ENCODE results near the gene FITM2. TPM values are rescaled to one million over a fixed set of nuclear protein-coding genes. Genes with fewer than 3 reads are reported as not detected.

FITM2 gene
- total RNA-seq, 1 donor from 2014 or later = 8.2 TPM

DNA sequence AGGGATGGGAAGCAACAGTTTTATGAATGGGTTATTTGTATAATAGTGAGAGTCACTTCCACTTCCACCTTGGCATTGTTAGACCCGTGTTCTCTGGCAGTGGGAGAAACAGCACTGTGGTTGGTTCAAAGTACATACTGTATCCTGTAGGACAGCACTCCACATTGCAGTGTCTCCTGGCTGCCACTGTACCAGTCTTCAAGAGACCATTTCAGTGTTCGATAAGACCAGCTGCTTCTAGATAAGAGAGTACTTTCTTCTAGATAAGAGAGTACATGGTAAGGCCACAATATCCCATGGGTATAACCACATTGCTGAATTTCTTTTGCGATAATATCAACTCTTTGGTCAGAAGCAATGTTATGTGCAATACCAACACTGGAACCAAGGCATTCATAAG is 28.8 kb downstream of the FITM2 start:
- DNase-seq (ENCODE audit: low read depth, low spot score) = no peak

DNA sequence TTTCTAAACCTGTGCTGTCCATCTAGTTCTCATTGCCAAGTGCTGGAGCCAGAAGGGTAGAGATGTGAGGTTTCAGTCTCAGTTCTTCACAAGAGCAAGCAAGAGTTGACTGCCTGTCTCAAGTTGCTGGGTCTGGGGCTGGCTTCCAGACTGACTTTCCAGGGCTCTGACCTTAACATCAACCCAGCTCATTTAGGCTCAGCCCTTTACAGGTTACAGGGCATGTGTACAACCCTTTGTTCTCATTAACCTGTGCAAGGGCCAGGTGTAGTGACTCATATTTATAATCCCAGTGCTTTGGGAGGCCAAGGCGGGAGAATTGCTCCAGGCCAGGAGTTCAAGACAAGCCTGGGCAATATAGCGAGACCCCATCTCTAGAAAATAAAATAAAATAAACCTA is 30.6 kb downstream of the FITM2 start:
- DNase-seq (ENCODE audit: low read depth, low spot score) = no peak

DNA sequence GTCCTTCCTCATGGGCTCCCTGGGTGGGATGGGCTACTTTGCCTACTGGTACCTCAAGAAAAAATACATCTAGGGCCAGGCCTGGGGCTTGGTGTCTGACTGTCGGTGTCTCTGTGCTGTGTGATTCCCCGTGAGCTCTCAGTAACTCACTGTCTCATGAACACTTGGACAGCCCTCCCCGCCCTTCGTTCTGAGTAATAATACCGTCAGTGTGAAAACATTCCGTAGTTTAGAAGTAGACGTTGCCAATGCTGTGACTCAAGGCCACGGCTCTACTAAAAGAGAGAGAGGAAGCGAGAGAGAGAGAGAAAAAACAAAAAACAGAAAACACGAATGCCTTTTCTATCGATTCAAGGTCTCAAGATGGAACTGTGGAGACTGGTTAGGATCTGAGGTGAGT is 31.8 kb downstream of the FITM2 start:
- DNase-seq (ENCODE audit: low read depth, low spot score) = no peak

DNA sequence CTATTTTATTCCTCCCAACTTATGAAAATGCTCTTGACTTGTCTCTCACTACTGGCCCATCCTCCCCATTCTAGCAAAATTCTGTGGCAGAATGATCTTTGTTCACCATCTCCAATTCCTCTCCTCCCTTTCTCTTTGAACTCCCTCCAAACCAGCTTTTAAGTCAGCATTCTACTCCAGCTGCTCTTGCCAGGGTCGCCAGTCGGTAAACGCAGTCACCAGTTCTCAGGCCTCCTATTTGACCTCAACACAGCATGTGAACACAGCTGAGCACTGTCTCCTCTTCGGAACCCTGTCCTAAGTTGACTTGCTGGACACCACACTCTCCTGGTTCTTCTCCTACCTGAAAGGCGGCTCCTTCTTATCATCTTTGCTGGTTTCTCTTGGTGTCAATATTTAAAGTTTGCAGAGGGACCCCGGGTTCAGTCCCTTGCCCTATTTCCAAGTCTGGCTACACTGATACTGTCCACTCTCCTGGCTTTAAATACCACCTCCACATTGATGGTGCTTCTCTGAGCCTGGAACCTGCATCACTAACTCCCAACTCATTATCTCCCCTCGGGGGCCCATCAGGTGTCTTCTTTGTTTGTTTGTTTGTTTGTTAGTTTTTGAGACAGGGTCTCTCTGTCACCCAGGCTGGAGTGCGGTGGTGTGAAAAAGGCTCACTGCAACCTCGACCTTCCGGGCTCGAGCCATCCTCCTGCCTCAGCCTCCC is 36.5 kb downstream of the FITM2 start:
- DNase-seq (ENCODE audit: low read depth, low spot score) = no peak

DNA sequence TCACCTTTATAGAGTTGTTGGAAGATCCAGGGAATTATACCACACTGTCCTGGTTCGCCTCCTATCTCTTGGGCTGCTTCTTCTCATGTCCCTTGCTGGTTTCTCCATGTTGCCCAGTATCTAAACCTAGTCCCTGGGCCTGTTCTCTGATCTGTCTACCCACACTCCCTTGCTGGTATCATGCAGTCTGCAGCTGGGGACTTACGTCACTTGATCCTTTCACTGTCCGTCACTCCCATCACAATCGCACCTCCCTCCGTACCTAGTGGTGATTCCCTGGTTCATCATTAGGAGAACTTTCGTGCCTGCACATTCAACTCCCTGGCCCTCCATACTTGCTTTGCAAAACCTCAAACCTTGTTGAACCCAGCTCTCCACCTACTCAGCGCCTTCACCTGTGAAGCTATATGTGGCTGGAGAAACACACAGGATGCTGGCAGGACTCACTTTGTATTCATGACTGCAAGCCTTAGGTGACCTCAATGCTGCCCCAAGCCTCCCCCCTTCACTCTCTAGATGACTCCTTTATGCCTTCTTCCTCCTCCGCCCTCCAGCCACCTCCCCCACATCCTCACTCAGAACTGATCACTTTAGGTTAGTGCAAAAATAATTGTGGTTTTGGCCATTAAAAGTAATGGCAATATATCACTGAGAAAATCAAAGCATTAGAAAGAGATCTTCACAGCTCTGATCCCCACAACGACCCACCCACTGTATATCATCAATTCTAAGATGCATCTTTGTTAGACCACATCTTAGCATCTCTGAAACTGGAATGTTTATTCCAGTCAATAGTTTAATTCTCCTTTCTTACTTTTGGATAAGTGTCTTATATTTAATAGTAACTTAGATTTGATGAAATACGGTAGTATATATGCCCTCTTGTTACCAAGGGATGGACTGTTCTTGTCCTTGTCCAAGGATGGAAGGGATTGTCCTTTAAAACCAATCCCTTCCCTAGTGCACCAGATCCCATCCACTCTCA is 37.5 kb downstream of the FITM2 start:
- no peak for DNase-seq (ENCODE audit: low read depth, low spot score)

DNA sequence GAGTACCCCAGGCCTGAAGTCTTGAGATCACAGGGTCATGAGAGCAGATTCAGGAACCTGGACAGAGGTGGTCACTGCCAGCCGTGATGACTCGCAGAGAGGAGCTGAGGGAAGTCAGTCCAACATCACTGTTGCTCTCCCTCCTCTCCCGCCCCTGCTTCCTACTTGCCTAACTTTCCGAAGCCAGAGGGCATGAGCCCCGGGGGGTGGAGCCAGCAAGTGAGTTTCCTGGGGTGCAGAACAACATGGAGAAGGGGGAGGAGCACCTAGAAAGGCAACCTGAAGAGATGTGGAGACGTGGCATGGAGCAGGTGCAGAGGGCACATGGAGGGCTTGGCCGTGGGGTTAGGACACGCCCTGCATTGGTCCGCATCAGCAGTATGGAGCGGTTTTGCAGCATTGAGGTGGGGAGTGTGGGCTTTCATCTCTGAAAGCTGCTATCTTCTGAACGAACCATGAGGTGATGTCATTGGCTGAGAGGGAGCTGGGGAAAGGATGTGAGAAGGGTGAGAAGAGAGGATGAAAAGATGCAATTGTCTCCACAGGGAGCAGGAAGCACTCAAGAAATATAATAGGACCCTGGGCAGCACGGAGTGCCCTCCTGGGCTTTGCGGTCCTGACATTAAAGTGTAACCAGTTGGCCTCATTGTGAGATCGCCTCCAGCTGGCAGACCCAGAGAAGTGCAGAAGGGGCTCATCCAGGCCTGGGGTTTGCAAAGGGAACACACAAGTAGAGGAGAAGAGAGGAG is 38.9 kb downstream of the FITM2 start:
- DNase-seq (ENCODE audit: low read depth, low spot score) = no peak

DNA sequence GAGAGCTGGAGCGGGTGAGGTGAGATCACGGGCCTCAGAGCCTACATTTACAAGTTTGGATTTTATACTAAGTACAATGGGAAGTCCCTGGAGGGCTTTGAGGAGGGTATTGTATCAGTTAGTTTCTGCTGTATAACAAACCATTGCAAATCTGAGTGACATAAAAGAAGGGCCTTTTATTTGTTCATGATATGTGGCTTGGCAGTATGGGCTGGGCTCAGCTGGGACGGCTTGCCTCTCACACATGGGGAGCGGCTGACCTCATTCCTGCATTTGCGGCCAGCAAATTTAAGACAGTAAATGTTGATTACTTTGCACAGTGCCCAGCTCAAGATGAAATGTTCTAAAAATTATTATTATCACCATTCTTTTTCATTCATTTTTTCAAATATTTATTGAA is 42.2 kb downstream of the FITM2 start:
- no peak for DNase-seq (ENCODE audit: low read depth, low spot score)

DNA sequence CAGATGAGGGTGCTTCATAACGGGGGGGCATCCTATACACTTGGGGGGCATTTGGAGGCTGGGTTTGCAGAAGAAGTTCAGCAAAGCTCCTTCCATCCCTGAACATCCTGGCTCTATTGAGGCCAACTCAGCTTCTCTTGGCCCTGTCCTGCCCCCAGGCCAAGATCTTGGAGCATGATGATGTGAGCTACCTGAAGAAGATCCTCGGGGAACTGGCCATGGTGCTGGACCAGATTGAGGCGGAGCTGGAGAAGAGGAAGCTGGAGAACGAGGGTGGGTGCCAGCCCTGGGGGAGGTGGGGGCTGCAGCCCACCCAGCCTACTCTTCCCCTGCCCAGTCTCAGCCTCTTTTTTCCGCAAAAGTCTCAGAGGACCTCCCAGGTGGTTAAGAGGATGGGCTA is 46.7 kb downstream of the FITM2 start:
- DNase-seq (ENCODE audit: low read depth, low spot score) = no peak

DNA sequence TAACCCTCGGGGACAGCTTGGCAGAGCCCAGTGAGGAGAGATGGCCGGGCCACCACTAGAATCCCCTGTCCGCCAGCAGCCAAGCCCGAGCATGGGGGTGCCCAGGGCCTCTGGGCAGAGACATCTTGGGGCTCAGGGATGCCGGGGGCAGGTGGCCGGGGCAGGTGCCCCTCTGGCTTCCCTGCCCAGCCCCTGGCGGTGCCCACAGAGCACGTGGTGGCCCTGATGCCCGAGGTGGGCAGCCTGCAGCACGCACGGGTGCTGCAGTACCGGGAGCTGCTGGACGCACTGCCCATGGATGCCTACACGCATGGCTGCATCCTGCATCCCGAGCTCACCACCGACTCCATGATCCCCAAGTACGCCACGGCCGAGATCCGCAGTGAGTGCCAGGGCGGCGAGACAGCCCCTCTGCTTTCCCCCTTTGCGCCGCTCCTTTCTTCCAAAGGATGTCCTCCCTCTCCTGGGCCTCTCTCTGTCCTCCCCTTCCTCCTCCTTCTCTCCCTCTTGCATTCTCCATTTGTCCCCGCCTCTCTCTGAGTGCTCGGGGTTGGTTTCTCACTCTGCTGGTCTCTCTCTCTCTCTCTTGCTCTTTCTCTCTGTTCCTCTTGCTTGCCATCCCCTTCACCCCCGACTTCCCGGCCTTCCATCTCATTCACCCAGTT is 52.6 kb downstream of the FITM2 start:
- DNase-seq (ENCODE audit: low read depth, low spot score) = no peak

DNA sequence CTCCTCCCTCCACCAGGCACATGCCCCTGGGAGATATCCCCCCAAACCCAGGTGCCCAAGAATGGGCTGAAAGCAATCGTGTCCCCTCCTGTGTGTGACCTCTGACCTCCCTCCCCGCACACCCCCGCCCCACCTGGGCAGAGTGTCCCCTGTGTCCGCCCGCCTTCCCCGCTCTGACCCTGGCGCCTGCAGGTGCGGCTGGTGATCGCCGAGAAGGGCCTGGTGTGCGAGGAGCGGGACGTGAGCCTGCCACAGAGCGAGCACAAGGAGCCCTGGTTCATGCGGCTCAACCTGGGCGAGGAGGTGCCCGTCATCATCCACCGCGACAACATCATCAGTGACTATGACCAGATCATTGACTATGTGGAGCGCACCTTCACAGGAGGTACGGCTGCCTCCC is 54.0 kb downstream of the FITM2 start:
- no peak for DNase-seq (ENCODE audit: low read depth, low spot score)

DNA sequence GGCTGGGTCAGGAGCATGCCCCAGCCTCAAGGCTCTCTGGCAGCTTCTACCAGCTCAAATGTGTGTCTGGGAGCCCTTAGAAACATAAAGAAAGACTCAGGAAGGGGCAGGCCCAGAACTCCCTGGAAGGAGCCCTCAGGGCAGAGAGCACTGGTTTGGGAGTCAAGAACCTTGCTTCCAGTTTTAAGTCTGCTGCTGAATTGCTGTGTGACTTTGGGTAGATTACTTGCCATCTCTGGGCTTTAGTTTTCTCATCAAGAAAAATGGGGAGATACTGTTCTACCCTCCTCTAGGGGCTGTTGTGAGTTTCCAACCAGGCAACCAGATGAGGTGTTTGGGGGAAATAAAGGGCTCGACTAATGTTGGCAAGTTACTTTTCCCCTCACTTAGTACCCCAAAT is 55.1 kb downstream of the FITM2 start:
- DNase-seq (ENCODE audit: low read depth, low spot score) = no peak

DNA sequence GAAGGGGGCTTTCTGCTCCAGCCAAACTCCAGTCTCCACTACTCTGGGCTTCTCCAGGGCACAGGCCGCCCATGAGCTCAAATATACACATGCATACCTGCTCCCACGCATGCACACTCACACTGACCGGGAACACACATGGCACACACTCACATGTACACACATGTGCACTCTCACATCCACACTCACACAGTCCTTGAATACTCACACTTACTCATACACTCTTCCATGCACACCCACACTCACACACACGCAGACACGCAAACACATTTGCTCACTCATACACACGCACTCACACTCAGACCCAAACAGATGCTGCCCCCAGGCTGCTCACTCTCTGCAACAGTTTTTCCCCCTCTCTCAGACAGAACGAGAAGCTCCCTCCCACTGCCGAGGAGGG is 56.9 kb downstream of the FITM2 start:
- no peak for DNase-seq (ENCODE audit: low read depth, low spot score)

DNA sequence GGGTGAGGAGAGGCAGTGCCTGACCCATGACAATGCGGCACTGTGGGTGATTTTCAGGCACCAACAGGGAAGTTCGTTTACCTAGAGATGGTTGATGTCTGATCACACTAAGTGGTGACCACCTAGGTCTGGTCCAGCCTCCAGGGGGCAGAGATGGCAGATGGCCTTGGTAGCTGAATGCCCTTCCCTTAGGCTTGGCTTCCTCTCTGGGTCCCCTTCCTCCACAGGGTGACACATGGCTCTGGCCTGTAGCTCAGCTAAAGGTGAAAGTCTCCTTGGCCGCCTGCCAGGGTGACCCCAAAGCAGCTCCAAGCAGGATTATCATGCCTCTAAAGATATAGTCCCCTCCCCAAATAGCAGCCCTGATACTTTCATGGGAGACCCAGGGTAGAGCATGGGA is 57.5 kb downstream of the FITM2 start:
- no peak for DNase-seq (ENCODE audit: low read depth, low spot score)

Other genes starting within 250 kb of the FITM2 start
- not detected in 2 replicates for gene JPH2, start 124.0 kb downstream of the FITM2 start, total RNA-seq
- 36.1 and 46.4 TPM in 2 replicates for gene OSER1, start 100.4 kb downstream of the FITM2 start, total RNA-seq
- not detected in 2 replicates for gene GDAP1L1, start 63.9 kb downstream of the FITM2 start, total RNA-seq
- not detected in 2 replicates for gene R3HDML, start 25.8 kb upstream of the FITM2 start, total RNA-seq
- not detected in 2 replicates for gene HNF4A, start 44.5 kb upstream of the FITM2 start, total RNA-seq
- 4.7 and 5.8 TPM in 2 replicates for gene TTPAL, start 164.7 kb upstream of the FITM2 start, total RNA-seq
- gene SERINC3, start 210.9 kb upstream of the FITM2 start, total RNA-seq = 79.7 and 97.2 TPM in 2 replicates

All from pulmonary artery endothelial cell (primary cell).